Neural progenitor cell (in vitro differentiated cells): Measurements from ENCODE around the gene TUSC2.

Experiments
- EZH2phosphoT487 ChIP-seq: fragments of 200-600 bp; sonication (generic); IDR thresholded peaks from 2 replicates; pipeline ENCODE4 v1.6.1; 2017; ENCODE audit warnings: antibody characterized with exemption
- TF ChIP-seq, protein P1 (sequence below): fragments of 200-600 bp; sonication (generic); IDR thresholded peaks from 2 replicates; pipeline ENCODE4 v1.5.1; 2017; ENCODE audit warnings: antibody characterized with exemption, mild to moderate bottlenecking

GRCh38 chr3:50340147-50340447, 12.1 kb upstream of the TUSC2 start:
- TF ChIP-seq, protein P1, sequence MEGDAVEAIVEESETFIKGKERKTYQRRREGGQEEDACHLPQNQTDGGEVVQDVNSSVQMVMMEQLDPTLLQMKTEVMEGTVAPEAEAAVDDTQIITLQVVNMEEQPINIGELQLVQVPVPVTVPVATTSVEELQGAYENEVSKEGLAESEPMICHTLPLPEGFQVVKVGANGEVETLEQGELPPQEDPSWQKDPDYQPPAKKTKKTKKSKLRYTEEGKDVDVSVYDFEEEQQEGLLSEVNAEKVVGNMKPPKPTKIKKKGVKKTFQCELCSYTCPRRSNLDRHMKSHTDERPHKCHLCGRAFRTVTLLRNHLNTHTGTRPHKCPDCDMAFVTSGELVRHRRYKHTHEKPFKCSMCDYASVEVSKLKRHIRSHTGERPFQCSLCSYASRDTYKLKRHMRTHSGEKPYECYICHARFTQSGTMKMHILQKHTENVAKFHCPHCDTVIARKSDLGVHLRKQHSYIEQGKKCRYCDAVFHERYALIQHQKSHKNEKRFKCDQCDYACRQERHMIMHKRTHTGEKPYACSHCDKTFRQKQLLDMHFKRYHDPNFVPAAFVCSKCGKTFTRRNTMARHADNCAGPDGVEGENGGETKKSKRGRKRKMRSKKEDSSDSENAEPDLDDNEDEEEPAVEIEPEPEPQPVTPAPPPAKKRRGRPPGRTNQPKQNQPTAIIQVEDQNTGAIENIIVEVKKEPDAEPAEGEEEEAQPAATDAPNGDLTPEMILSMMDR = no peak
- TF ChIP-seq EZH2phosphoT487 = no peak
